ENCODE results near the gene KCNJ4.

Gene KCNJ4

DNA sequence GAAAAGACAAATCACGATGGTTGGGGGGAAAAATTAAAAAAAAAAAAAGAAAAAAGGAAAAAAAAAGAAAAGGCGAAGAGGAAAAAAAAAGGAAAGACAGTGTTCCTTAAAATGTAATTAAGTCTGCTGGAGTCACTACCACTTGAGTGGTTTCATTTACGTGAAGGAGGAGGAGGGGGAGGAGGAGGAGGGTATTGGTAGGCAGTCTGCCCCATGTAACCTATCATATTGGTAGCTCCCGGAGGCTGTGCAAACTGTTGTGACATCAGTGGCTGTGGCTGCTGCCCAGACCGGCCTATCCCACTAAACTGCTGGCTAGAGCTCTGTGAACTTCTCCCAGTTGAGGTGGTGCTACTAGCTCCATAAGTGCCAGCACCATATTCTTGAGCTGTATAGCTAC is 30.8 kb upstream of the KCNJ4 start:
- H3K4me3 ChIP-seq (ENCODE audit: control insufficient read depth, low read depth, low read length), result no peak overlapping the region
- DNase-seq (ENCODE audit: low read depth), result no peak
- TF ChIP-seq, protein P1, sequence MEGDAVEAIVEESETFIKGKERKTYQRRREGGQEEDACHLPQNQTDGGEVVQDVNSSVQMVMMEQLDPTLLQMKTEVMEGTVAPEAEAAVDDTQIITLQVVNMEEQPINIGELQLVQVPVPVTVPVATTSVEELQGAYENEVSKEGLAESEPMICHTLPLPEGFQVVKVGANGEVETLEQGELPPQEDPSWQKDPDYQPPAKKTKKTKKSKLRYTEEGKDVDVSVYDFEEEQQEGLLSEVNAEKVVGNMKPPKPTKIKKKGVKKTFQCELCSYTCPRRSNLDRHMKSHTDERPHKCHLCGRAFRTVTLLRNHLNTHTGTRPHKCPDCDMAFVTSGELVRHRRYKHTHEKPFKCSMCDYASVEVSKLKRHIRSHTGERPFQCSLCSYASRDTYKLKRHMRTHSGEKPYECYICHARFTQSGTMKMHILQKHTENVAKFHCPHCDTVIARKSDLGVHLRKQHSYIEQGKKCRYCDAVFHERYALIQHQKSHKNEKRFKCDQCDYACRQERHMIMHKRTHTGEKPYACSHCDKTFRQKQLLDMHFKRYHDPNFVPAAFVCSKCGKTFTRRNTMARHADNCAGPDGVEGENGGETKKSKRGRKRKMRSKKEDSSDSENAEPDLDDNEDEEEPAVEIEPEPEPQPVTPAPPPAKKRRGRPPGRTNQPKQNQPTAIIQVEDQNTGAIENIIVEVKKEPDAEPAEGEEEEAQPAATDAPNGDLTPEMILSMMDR (IDR thresholded peaks at IDR 0.05; ENCODE audit: control insufficient read depth, insufficient read depth, low read depth, low read length, missing control alignments), result no peak

DNA sequence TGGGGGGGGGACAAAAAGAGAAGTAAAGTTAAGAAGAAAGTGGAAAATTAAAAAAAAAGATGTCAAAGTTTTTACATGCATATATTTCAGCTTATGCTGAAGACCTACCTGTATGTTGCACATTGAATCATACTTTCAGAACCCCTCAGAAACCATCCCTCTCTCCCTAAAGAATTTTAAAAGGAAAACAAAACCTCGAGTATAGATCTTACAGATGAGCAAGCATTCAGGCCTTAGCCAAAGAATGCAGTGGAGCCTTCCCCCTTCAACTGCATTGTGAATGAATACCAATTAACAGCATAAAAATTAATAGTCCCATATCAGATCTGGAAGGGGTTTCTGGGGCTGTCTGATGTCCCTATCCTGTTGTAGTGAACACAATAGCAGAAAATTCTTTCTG is 29.2 kb upstream of the KCNJ4 start:
- no peak overlapping the region for H3K4me3 ChIP-seq (ENCODE audit: control insufficient read depth, low read depth, low read length)
- DNase-seq (ENCODE audit: low read depth), result no peak
- TF ChIP-seq, protein P1 (IDR thresholded peaks at IDR 0.05; ENCODE audit: control insufficient read depth, insufficient read depth, low read depth, low read length, missing control alignments), result no peak

- H3K4me3 ChIP-seq (ENCODE audit: control insufficient read depth, low read depth, low read length), result no peak overlapping the region
- TF ChIP-seq, protein P1 (IDR thresholded peaks at IDR 0.05; ENCODE audit: control insufficient read depth, insufficient read depth, low read depth, low read length, missing control alignments), result no peak
- DNase-seq (ENCODE audit: low read depth), result no peak
These were observed 27.8 kb upstream of the KCNJ4 start for GRCh38 chr22:38482662-38483308.

GRCh38 chr22:38481871-38482332 is 26.9 kb upstream of the KCNJ4 start:
- TF ChIP-seq, protein P1 (IDR thresholded peaks at IDR 0.05; ENCODE audit: control insufficient read depth, insufficient read depth, low read depth, low read length, missing control alignments), result no peak
- DNase-seq (ENCODE audit: low read depth), result no peak
- no peak overlapping the region for H3K4me3 ChIP-seq (ENCODE audit: control insufficient read depth, low read depth, low read length)

DNA sequence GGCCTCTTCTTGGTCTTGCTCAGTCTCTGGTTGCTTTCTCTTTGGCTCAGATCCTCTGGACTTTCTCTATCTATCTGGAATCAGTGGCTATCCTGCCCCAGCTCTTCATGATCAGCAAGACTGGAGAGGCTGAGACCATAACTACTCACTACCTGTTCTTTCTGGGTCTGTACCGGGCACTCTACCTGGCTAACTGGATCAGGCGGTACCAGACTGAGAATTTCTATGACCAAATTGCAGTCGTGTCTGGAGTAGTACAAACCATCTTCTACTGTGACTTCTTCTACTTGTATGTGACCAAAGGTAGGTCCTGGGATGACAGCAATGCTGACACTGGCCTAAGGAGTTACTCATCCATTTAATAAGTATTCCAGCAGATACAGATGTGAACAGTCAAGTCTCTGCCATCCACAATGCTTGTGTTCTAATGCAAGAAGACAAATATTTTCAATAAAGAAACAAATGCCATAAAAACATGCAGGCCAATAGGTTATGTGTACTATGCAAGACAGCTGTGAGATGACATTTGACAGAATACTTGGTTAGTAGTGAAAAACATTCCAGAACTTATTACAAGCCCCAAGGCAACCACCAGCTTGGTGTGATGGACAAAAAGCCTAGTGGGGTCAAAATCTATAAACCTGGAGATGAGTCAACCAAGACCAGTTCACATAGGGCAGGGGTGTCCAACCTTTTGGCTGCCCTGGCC is 26.3 kb upstream of the KCNJ4 start:
- H3K4me3 ChIP-seq (ENCODE audit: control insufficient read depth, low read depth, low read length), result no peak overlapping the region
- DNase-seq (ENCODE audit: low read depth), result no peak
- TF ChIP-seq, protein P1 (IDR thresholded peaks at IDR 0.05; ENCODE audit: control insufficient read depth, insufficient read depth, low read depth, low read length, missing control alignments), result no peak

- DNase-seq (ENCODE audit: low read depth), result no peak
- TF ChIP-seq, protein P1 (IDR thresholded peaks at IDR 0.05; ENCODE audit: control insufficient read depth, insufficient read depth, low read depth, low read length, missing control alignments), result no peak
- no peak overlapping the region for H3K4me3 ChIP-seq (ENCODE audit: control insufficient read depth, low read depth, low read length)
These were observed 24.3 kb upstream of the KCNJ4 start for GRCh38 chr22:38479096-38479837.
